H1 (cell line): ENCODE results near the gene SCAPER. TPM values are rescaled to one million over a fixed set of nuclear protein-coding genes. Genes with fewer than 3 reads are reported as not detected.

Experiments used
- CTCF ChIA-PET: fragments of 300-600 bp; sonication (Branson Sonifier 250); formaldehyde crosslinking; loops from one replicate; lab custom pipeline; 2021; ENCODE audit not compliant: partially characterized antibody; lab: Charles Lee
- POLR2A ChIA-PET: fragments of 300-600 bp; sonication (Branson Sonifier 250); formaldehyde crosslinking; loops from one replicate; lab custom pipeline; 2021; ENCODE audit warnings: inconsistent platforms; ENCODE audit not compliant: partially characterized antibody; lab: Charles Lee
- DNase-seq, 2 experiments: peaks; one replicate each; pipeline versions ENCODE4 v3.0.0 to v3.0.0-alpha.2; 2010 to 2022; ENCODE audit warnings: low spot score in 2 of 2, low read depth in 1 of 2, mixed read lengths in 1 of 2
- FAIRE-seq: peaks from 2 replicates; lab custom pipeline; 2011; peaks lifted over from hg19 to GRCh38; lab: Jason Lieb, UNC
- H2AFZ ChIP-seq: 2 replicates; pipeline ENCODE4 v1.8.1; 2012; ENCODE audit warnings: low read length, inconsistent platforms
- H2AK5ac ChIP-seq: 2 replicates; pipeline ENCODE4 v1.6.1; 2013; ENCODE audit warnings: low read depth, low read length
- H2BK120ac ChIP-seq: replicated peaks from 2 replicates; pipeline ENCODE3; 2013; ENCODE audit warnings: low read depth, low read length, inconsistent platforms
- H2BK12ac ChIP-seq: 2 replicates; pipeline ENCODE4 v1.6.1; 2013; ENCODE audit warnings: low read depth, low read length
- H2BK15ac ChIP-seq: 2 replicates; pipeline ENCODE4 v1.6.1; 2013; ENCODE audit warnings: low read length
- H2BK20ac ChIP-seq: 2 replicates; pipeline ENCODE4 v1.6.1; 2013; ENCODE audit warnings: low read length
- H2BK5ac ChIP-seq: 2 replicates; pipeline ENCODE4 v1.6.1; 2013; ENCODE audit warnings: low read depth, low read length
- H3K14ac ChIP-seq: 2 replicates; pipeline ENCODE4 v1.6.1; 2013; ENCODE audit warnings: inconsistent platforms; ENCODE audit not compliant: insufficient read length
- H3K18ac ChIP-seq: 2 replicates; pipeline ENCODE4 v1.6.1; 2013; ENCODE audit warnings: low read length; ENCODE audit errors: extremely low read depth
- H3K23ac ChIP-seq: 2 replicates; pipeline ENCODE4 v1.6.1; 2013; ENCODE audit warnings: inconsistent platforms; ENCODE audit not compliant: insufficient read length
- H3K23me2 ChIP-seq: 2 replicates; pipeline ENCODE4 v1.6.1; 2013; ENCODE audit warnings: low read depth, low read length
- H3K27ac ChIP-seq: 2 replicates; pipeline ENCODE4 v1.6.1; 2011; ENCODE audit warnings: low read depth, low read length, inconsistent platforms
- H3K27me3 ChIP-seq, 4 experiments: replicated peaks in 1 of 4; 1 replicate in 1 of 4; 2 replicates in 3 of 4; pipeline versions ENCODE4 v1.6.1 to v1.8.1; 2011 to 2013; ENCODE audit warnings: low read length in 3 of 4, mild to moderate bottlenecking in 3 of 4, inconsistent platforms in 2 of 4, mixed read lengths in 2 of 4, moderate library complexity in 1 of 4; ENCODE audit not compliant: control insufficient read depth in 3 of 4, insufficient read depth in 3 of 4; ENCODE audit errors: extremely low read depth in 1 of 4
- H3K36me3 ChIP-seq, 4 experiments: 2 replicates each; pipeline versions ENCODE4 v1.6.1 to v1.8.1; 2011 to 2013; ENCODE audit warnings: mild to moderate bottlenecking in 4 of 4, low read length in 3 of 4, moderate library complexity in 2 of 4, control low read depth in 1 of 4, inconsistent platforms in 1 of 4; ENCODE audit not compliant: insufficient read depth in 4 of 4, control insufficient read depth in 2 of 4
- H3K4ac ChIP-seq: replicated peaks from 2 replicates; pipeline ENCODE3; 2013; ENCODE audit warnings: low read length, low read depth, mixed read lengths, inconsistent platforms; ENCODE audit not compliant: insufficient read length
- H3K4me1 ChIP-seq, 4 experiments: replicated peaks in 1 of 4; 1 replicate in 1 of 4; 2 replicates in 3 of 4; pipeline versions ENCODE4 v1.6.1 to v1.8.1; 2011 to 2013; ENCODE audit warnings: low read length in 3 of 4, inconsistent platforms in 2 of 4, mixed read lengths in 1 of 4; ENCODE audit not compliant: insufficient read depth in 4 of 4, control insufficient read depth in 3 of 4
- H3K4me2 ChIP-seq, 2 experiments: 2 replicates each; pipeline versions ENCODE4 v1.6.1 to v1.8.1; 2011 to 2013; ENCODE audit warnings: low read depth in 2 of 2, low read length in 2 of 2, control low read depth in 1 of 2, inconsistent platforms in 1 of 2, mild to moderate bottlenecking in 1 of 2; ENCODE audit not compliant: insufficient read depth in 1 of 2
- H3K4me3 ChIP-seq, 4 experiments: fragments of 200-600, 300-600 bp in 1 of 4; sonication (generic), shearing (Covaris generic), sonication (Bioruptor Twin) in 1 of 4; 2 replicates each; pipeline versions ENCODE4 v1.5.1 to v1.8.1; 2011 to 2016; ENCODE audit warnings: low read length in 4 of 4, low read depth in 3 of 4, control low read depth in 2 of 4, inconsistent platforms in 2 of 4, mild to moderate bottlenecking in 2 of 4, mixed read lengths in 1 of 4, moderate library complexity in 1 of 4; ENCODE audit not compliant: insufficient read depth in 2 of 4; ENCODE audit errors: extremely low read depth in 1 of 4
- H3K56ac ChIP-seq: replicated peaks from 2 replicates; pipeline ENCODE3; 2013; ENCODE audit warnings: low read depth, mild to moderate bottlenecking, mixed read lengths, low read length, inconsistent platforms; ENCODE audit not compliant: insufficient read length
- H3K79me1 ChIP-seq: 2 replicates; pipeline ENCODE4 v1.6.1; 2013; ENCODE audit warnings: low read depth, low read length, control low read depth
- H3K79me2 ChIP-seq, 2 experiments: 2 replicates each; pipeline versions ENCODE4 v1.6.1 to v1.8.1; 2012 to 2013; ENCODE audit warnings: low read length in 2 of 2, mild to moderate bottlenecking in 2 of 2, inconsistent platforms in 1 of 2; ENCODE audit not compliant: insufficient read depth in 2 of 2, control insufficient read depth in 1 of 2
- H3K9ac ChIP-seq, 4 experiments: replicated peaks in 1 of 4; 1 replicate in 1 of 4; 2 replicates in 3 of 4; pipeline versions ENCODE4 v1.6.1 to v1.8.1; 2011 to 2013; ENCODE audit warnings: low read depth in 3 of 4, low read length in 3 of 4, control low read depth in 2 of 4, mild to moderate bottlenecking in 2 of 4, moderate library complexity in 2 of 4, inconsistent platforms in 1 of 4; ENCODE audit errors: extremely low read depth in 1 of 4
- H3K9me3 ChIP-seq, 2 experiments: 2 replicates each; pipeline versions ENCODE4 v1.6.1 to v1.8.1; 2012 to 2013; ENCODE audit warnings: mild to moderate bottlenecking in 2 of 2, moderate library complexity in 2 of 2, control low read depth in 1 of 2, inconsistent platforms in 1 of 2, low read depth in 1 of 2, low read length in 1 of 2, mixed read lengths in 1 of 2; ENCODE audit not compliant: insufficient read depth in 2 of 2
- H4K20me1 ChIP-seq, 2 experiments: replicated peaks in 1 of 2; 2 replicates each; pipeline versions ENCODE3 to v1.8.1; 2011 to 2013; ENCODE audit warnings: inconsistent platforms in 2 of 2, low read length in 2 of 2, mild to moderate bottlenecking in 1 of 2; ENCODE audit not compliant: insufficient read depth in 2 of 2, control insufficient read depth in 1 of 2
- H4K5ac ChIP-seq: 2 replicates; pipeline ENCODE4 v1.6.1; 2013; ENCODE audit warnings: low read length, low read depth, mixed read lengths, inconsistent platforms; ENCODE audit not compliant: insufficient read length
- H4K8ac ChIP-seq: 2 replicates; pipeline ENCODE4 v1.8.0; 2013; ENCODE audit warnings: mild to moderate bottlenecking, moderate library complexity, low read length, inconsistent platforms; ENCODE audit not compliant: insufficient read depth; ENCODE audit errors: extremely low read depth
- H4K91ac ChIP-seq: replicated peaks from 2 replicates; pipeline ENCODE3; 2013; ENCODE audit warnings: low read length, mixed read lengths, inconsistent platforms; ENCODE audit not compliant: insufficient read length
- WGBS, 2 experiments: shearing (Covaris generic) in 1 of 2; methylation state at CpG; one replicate each; pipeline versions ENCODE4 v1.1.6 to v1.1.7; 2013 to 2015; ENCODE audit warnings: low lambda C conversion rate in 2 of 2, mixed read lengths in 2 of 2, inconsistent platforms in 1 of 2, low coverage in 1 of 2, missing lambda C conversion rate in 1 of 2; ENCODE audit not compliant: insufficient replicate concordance in 2 of 2, insufficient coverage in 1 of 2, insufficient read length in 1 of 2; ENCODE audit errors: extremely low coverage in 1 of 2, missing lambda C conversion rate in 1 of 2; 5-methylcytosine and 5-hydroxymethylcytosine counted together
- polyA plus RNA-seq, 7 experiments: library from polyadenylated mRNA; depleted of rRNA in 3 of 7; stranded (reverse) in 5 of 7; unstranded in 2 of 7; fragments of >200 nt in 5 of 7; fragments of 200-250 nt in 2 of 7; gene quantifications; 1 replicate in 5 of 7; 2 replicates in 1 of 7; 4 replicates in 1 of 7; pipeline versions ENCODE4 v1.2.1 to v1.2.3, GENCODE V29; 2011 to 2013; ENCODE audit warnings: missing spikeins in 2 of 7, mixed read lengths in 2 of 7
- total RNA-seq: library from RNA; stranded (reverse); fragmentation: NEBNext Ultra II Directional; extraction: Animal tissue kit (Norgen Biotek cat#: 25700); gene quantifications from 2 replicates; pipeline ENCODE4 v1.2.1, GENCODE V29; 2021

SCAPER gene
- total and polyA plus RNA-seq, 2 of the 8 experiments (the other 6 are each of a cell fraction or from before 2014, with no cell fraction given), result 1.6 to 6.8 TPM

GRCh38 chr15:76802411-76802810 lies 102.7 kb downstream of the SCAPER start:
- no peaks in the 10 kb centered on the region for H4K20me1 ChIP-seq
- no peak overlapping the region for H3K4me2 ChIP-seq
- CTCF ChIA-PET, result interaction anchor here (0.6 kb wide), 2 partner anchors 11 to 101 kb away, joined by 3 read pairs; no protein-coding TSS in a partner anchor

More at GRCh38 chr15:76802411-76802810, 102.7 kb downstream of the SCAPER start:
- Histone ChIP-seq H2BK15ac (no peak overlapping the region), H3K79me2 (no peaks in the 10 kb centered on the region), H2BK5ac (no peak overlapping the region), H3K4me1 (peaks cover 0 to 5% (median 1%) of the 10 kb centered on the region in 4 experiments; a peak in 1 of 7 replicates), H3K9me3 (no peaks in the 10 kb centered on the region), H2BK120ac (no peak overlapping the region), H4K5ac (no peak overlapping the region), H3K27me3 (no peaks in the 10 kb centered on the region), H3K36me3 (no peaks in the 10 kb centered on the region), H4K8ac (no peak overlapping the region), H3K14ac (no peak overlapping the region), H2BK12ac (no peak overlapping the region), H2AFZ (no peak overlapping the region), H3K27ac (no peak overlapping the region), H3K4me3 (no peak overlapping the region), H3K79me1 (no peaks in the 10 kb centered on the region), H2AK5ac (no peak overlapping the region), H3K4ac (no peak overlapping the region), H4K91ac (no peak overlapping the region), H3K23me2 (no peaks in the 10 kb centered on the region), H3K18ac (no peak overlapping the region), H3K23ac (no peak overlapping the region), H3K56ac (no peak overlapping the region), H2BK20ac (no peak overlapping the region), H3K9ac (no peak overlapping the region)
- WGBS, 2 experiments, result 80% methylated on average over 3 of the region's 3 CpGs; no CpG with 5 or more reads in 1 of the 2 experiments
- FAIRE-seq (no peak), DNase-seq (no peak)
- POLR2A ChIA-PET, result no interaction called here
